DND-41 (cell line): ENCODE results near the gene TFIP11.

ENCODE experiments used
- EZH2 ChIP-seq: IDR thresholded peaks from 3 replicates; pipeline ENCODE4 v1.6.1; 2012; ENCODE audit warnings: borderline replicate concordance, low read depth, mild to moderate bottlenecking, moderate library complexity, low read length, inconsistent platforms; ENCODE audit not compliant: severe bottlenecking
- TF ChIP-seq, protein P1 (sequence below): IDR thresholded peaks from 2 replicates; pipeline ENCODE4 v1.5.1; 2012; ENCODE audit warnings: borderline replicate concordance, low read length, moderate library complexity, mild to moderate bottlenecking; ENCODE audit not compliant: poor library complexity, severe bottlenecking; ENCODE audit errors: extremely low read depth

DNA sequence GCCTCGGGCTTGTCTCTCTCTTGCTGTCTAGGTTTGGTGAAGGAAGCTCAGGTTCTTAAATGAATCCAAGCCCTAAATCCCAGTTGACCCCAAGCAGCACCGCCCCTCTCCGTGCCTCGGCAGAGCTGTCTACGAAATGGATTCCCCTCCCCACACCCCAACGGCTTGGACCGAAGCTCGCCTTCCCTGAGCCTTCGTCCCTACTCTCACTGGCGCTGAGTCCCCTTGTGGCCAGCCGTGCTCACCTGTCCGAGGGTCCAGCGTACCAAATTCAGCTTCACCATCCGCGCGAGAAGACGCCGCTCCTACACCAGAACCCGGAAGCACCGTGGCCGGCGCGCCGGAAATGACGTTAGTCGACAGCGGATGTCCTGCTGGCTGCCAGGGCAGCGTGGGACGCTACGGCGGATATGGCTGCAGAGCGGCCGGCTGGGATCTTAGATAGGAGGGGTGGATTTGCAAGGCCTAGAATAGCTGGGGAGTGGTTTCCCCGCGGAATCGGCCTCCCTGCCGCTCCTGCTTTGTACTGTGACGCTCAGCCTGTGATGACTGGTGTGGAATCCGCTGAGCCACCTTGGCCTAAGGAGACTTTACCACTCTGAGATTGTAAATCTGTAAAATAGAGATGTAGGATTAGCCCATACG, at the start of gene TFIP11:
- TF ChIP-seq, protein P1, sequence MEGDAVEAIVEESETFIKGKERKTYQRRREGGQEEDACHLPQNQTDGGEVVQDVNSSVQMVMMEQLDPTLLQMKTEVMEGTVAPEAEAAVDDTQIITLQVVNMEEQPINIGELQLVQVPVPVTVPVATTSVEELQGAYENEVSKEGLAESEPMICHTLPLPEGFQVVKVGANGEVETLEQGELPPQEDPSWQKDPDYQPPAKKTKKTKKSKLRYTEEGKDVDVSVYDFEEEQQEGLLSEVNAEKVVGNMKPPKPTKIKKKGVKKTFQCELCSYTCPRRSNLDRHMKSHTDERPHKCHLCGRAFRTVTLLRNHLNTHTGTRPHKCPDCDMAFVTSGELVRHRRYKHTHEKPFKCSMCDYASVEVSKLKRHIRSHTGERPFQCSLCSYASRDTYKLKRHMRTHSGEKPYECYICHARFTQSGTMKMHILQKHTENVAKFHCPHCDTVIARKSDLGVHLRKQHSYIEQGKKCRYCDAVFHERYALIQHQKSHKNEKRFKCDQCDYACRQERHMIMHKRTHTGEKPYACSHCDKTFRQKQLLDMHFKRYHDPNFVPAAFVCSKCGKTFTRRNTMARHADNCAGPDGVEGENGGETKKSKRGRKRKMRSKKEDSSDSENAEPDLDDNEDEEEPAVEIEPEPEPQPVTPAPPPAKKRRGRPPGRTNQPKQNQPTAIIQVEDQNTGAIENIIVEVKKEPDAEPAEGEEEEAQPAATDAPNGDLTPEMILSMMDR, result no peak
- TF ChIP-seq EZH2, result no peak
